ENCODE data around the gene TANGO6.

DNA sequence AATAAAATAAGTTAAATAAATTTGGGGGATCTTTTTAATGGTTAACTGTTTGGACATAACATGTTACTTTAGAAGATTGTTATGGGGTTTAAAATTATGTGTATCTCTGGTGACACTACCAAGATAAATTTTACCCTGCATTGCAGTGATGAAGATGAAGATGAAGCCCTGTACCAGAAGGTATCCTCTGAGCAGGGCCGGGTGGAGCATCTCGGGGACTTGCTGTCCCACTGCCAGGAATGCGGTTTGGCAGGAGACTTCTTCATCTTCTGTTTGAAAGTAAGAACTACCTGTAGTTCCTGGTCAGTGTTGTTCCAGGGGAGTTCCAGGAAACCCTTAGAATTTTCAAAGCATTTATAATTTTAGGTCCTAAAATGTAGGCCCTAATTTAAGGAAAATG, 64.0 kb downstream of the TANGO6 start:
- TF ChIP-seq, protein P1, sequence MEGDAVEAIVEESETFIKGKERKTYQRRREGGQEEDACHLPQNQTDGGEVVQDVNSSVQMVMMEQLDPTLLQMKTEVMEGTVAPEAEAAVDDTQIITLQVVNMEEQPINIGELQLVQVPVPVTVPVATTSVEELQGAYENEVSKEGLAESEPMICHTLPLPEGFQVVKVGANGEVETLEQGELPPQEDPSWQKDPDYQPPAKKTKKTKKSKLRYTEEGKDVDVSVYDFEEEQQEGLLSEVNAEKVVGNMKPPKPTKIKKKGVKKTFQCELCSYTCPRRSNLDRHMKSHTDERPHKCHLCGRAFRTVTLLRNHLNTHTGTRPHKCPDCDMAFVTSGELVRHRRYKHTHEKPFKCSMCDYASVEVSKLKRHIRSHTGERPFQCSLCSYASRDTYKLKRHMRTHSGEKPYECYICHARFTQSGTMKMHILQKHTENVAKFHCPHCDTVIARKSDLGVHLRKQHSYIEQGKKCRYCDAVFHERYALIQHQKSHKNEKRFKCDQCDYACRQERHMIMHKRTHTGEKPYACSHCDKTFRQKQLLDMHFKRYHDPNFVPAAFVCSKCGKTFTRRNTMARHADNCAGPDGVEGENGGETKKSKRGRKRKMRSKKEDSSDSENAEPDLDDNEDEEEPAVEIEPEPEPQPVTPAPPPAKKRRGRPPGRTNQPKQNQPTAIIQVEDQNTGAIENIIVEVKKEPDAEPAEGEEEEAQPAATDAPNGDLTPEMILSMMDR (IDR thresholded peaks at IDR 0.05; ENCODE audit: borderline replicate concordance, extremely low read depth, low read length, poor library complexity, severe bottlenecking), result no peak
- no peak for TF ChIP-seq EZH2 (IDR thresholded peaks at IDR 0.05; ENCODE audit: borderline replicate concordance, low read depth, low read length, severe bottlenecking)

All from DND-41 (cell line).